ENCODE measurements around the gene QDPR.

QDPR gene

GRCh38 chr4:17557880-17558279 lies 46.0 kb upstream of the QDPR start:
- no peak for TF ChIP-seq CTCF (IDR thresholded peaks at IDR 0.05; ENCODE audit: extremely low read depth, insufficient read depth, missing control alignments)
- in situ Hi-C loops (cut with MboI; ENCODE audit: low pct_unique_long_range_greater_than_20kb, low sequenced_read_pairs, unreplicated experiment): loop anchor here (10.0 to 25.0 kb wide), 2 partner anchors 247 to 479 kb away; no protein-coding TSS in a partner anchor
- DNase-seq (ENCODE audit: low spot score): no peak

DNA sequence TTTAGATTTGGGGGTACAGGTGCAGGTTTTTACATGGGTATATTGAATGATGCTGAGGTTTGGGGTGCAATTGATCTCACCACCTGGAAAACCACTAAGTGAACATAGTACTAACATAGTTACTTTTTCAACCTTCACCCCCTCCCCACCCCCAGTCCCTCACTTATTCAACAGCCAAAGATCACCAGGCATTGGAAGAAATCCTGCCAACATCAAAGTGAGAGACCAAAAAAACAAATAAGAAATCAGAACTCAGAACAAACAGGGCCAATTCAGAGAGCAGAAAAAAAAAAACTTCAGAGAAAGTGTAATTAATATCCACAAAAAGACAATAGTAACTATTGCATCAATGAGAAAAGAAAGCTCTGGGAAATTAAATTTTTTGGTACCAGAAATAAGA lies 44.6 kb upstream of the QDPR start:
- TF ChIP-seq CTCF (IDR thresholded peaks at IDR 0.05; ENCODE audit: extremely low read depth, insufficient read depth, missing control alignments): no peak
- in situ Hi-C loops (cut with MboI; ENCODE audit: low pct_unique_long_range_greater_than_20kb, low sequenced_read_pairs, unreplicated experiment): loop anchor here (10.0 to 25.0 kb wide), 2 partner anchors 248 to 481 kb away; no protein-coding TSS in a partner anchor
- DNase-seq (ENCODE audit: low spot score): no peak

DNA sequence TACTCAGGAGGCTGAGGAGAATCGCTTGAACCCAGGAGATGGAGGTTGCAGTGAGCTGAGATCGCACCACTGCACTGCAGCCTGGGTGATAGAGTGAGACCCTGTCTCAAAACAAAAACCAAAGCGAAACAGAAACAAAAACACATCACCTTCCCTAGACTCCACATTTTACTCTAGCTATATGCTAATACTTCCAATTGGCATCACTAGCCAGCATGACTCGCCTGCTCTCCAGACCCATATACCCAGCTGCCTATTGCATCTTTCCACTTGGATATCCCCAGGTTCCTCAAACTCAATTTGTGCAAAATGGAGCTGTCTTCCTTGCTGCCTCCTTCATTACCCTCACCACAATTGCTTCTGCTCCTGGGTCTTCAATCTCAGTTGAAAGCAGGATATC lies 42.7 kb upstream of the QDPR start:
- no peak for DNase-seq (ENCODE audit: low spot score)
- in situ Hi-C loops (cut with MboI; ENCODE audit: low pct_unique_long_range_greater_than_20kb, low sequenced_read_pairs, unreplicated experiment): loop anchor here (10.0 to 25.0 kb wide), 2 partner anchors 250 to 483 kb away; no protein-coding TSS in a partner anchor
- no peak for TF ChIP-seq CTCF (IDR thresholded peaks at IDR 0.05; ENCODE audit: extremely low read depth, insufficient read depth, missing control alignments)

- in situ Hi-C loops (cut with MboI; ENCODE audit: low pct_unique_long_range_greater_than_20kb, low sequenced_read_pairs, unreplicated experiment): loop anchor here (10.0 to 25.0 kb wide), 2 partner anchors 252 to 485 kb away; no protein-coding TSS in a partner anchor
Observed at GRCh38 chr4:17552427-17552826, 40.5 kb upstream of the QDPR start.

GRCh38 chr4:17550549-17550948 lies 38.7 kb upstream of the QDPR start:
- DNase-seq (ENCODE audit: low spot score): no peak
- in situ Hi-C loops (cut with MboI; ENCODE audit: low pct_unique_long_range_greater_than_20kb, low sequenced_read_pairs, unreplicated experiment): loop anchor here (10.0 to 25.0 kb wide), 2 partner anchors 254 to 487 kb away; no protein-coding TSS in a partner anchor
- TF ChIP-seq CTCF (IDR thresholded peaks at IDR 0.05; ENCODE audit: extremely low read depth, insufficient read depth, missing control alignments): no peak

More at GRCh38 chr4:17552427-17552826, 40.5 kb upstream of the QDPR start:
- TF ChIP-seq CTCF (IDR thresholded peaks at IDR 0.05; ENCODE audit: extremely low read depth, insufficient read depth, missing control alignments): no peak
- no peak for DNase-seq (ENCODE audit: low spot score)

DNA sequence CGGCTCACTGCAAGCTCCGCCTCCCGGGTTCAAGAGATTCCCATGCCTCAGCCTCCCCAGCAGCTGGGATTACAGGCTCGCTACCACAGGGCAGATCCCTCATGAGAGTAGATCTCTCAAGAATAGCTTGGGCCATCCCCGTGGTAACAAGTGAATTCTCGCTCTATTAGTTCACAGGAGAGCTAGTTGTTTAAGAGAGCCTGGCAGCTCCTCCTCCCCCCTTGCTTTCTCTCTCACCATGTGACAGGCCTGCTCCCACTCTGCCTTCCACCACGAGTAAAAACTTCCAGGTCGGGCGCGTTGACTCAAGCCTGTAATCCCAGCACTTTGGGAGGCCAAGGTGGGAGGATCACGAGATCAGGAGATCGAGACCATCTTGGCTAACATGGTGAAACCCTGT lies 34.8 kb upstream of the QDPR start:
- no peak for TF ChIP-seq CTCF (IDR thresholded peaks at IDR 0.05; ENCODE audit: extremely low read depth, insufficient read depth, missing control alignments)
- in situ Hi-C loops (cut with MboI; ENCODE audit: low pct_unique_long_range_greater_than_20kb, low sequenced_read_pairs, unreplicated experiment): loop anchor here (25.0 kb wide), 1 partner anchor 1041 kb away; no protein-coding TSS in a partner anchor
- no peak for DNase-seq (ENCODE audit: low spot score)

Measured in GM13977 (cell line).